NCI-H345 (cell line): ENCODE results near the gene TRAPPC3L.
"Not testable (repeated sequence)": the region's sequence is repeated elsewhere in the genome, so short reads cannot be mapped to it uniquely, and the experiment has no call there.

Experiments
- DNase-seq: peaks from one replicate; lab custom pipeline; 2025; lab: John Stamatoyannopoulos, UW

The TRAPPC3L gene

DNA sequence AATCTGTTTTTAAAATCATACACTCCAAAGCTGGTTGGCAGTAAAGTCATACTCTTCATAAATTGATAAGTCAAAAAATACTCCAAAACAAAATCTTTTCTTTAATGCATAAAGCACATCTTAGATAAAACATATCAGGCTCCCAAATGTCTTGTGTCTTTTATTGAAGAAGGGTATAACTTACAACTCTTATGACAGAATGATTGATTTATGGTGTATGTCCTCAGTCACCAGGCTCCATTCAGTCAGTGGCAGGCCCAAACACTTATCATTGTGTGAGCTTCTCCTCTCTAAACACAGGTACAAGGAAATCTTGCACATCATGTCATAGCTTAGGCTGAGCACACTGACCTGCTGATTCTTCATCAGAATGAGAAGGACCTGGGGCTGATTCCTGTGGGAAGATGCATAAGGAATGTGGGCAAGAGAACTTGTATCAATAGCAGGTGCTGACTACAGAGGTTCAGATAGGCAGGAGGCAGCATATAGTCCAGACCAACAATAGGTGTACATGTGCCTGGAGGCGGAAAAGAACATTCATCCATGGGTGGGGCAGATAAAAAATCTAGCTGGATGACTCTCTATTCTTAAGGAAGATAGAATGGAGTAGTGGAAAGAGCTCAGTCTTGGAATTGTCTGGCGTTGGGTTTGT, 32.1 kb downstream of the TRAPPC3L start:
- no peak for DNase-seq

DNA sequence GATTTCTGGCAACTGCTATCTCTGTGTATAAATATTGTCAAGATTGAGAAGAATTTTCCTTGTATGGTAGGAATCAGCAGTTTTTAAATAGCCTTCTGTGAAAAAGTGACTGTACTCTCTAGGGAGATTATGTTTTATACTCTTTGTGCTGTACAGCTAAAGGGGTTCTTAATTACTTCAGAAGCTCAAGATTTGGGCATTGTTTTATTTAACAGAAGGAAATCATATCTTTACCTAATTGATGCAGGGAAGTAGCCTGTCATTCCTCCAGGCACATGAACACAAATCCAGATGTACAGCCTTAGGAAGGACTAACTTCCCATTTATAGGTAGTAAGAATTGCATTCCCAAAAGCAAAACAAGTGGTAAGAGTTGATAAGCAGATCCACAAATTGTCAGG, 32.8 kb downstream of the TRAPPC3L start:
- no peak for DNase-seq

- no peak for DNase-seq
These were observed 33.3 kb downstream of the TRAPPC3L start for GRCh38 chr6:116512111-116512559.

GRCh38 chr6:116511424-116512110, 33.9 kb downstream of the TRAPPC3L start, which contains the start of gene CALHM5:
CALHM5 (plus strand) TSS chr6:116511639; CDS start chr6:116511697, 58 bp downstream.
- no peak for DNase-seq

DNA sequence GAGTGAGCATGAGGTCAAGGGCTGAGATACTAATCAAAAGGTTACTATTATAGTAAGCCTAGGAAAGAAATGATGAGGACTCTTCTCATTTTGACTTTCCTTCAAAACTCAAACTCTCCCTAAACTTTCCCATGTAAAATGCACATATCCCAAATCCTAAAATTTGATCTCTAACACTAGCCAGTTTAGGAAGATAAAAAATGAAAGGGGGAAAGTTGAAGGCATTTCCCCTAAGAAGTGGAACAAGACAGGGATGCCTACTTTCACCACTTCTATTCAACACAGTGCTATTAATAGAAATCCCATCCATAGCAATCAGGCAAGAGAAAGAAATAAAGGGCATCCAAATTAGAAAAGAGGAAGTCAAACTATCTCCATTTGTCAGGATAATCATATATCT, 37.0 kb downstream of the TRAPPC3L start:
- no peak for DNase-seq

DNA sequence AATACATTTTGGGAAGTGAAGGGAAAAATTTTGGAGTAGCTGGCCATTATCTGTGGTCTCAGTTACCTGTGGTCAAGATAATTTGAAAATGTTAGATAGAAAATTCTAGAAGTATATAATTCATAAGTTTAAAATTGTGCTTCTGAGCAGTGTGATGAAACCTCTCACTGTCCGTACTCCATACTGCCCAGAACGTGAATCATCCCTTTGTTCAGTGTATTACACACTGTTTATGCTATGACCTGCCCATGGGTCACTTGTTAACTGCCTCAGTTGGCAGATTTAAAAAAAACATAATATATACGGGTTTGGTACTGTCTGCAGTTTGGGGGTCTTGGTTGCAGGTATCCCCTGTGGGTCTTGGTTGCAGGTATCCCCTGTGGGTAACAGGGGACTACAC, 38.2 kb downstream of the TRAPPC3L start:
- DNase-seq, result no peak

- DNase-seq, result no peak
These were observed 44.5 kb downstream of the TRAPPC3L start for GRCh38 chr6:116500969-116501433.

DNA sequence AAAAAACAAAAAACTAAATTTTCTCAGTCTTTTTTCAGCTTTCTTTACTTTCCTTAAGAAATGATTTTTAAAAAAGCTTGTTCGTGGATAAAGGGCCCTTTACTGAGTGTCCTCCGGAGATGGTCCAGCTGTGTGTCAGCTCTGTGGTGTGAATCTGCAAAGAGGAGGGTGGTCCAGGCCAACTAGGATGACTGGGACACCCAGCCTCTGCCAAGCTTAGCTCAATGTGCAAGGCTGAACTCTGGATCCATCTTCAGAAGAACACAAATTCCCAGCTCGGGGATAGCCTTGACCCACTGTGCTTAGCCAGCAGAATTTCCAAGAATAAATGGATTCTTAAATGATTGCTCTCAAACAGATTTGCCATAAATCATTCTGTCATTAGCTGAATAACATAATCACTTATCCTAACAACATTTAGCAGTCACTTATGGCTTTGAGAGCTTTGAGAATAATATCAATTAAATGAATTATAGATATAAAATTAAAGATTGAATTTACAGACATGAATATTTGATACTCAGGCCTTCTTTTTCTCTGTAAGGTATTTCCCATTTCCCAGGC, 48.3 kb downstream of the TRAPPC3L start:
- no peak for DNase-seq

DNA sequence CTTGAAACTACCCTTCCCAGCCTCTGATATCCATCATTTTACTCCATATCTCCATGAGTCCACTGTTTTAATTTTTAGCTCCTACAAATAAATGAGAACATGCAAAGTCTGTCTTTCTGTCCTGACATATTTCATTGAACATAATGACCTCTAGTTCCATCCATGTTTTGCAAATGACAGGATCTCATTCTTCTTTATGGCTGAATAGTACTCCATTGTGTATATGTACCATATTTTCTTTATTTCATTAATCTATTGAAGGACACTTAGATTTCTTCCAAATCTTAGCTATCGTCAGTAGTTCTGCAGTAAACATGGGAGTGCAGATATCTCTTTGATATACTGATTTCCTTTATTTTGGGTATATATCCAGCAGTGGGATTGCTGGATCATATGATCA, 50.3 kb downstream of the TRAPPC3L start:
- not testable (repeated sequence) for DNase-seq

DNA sequence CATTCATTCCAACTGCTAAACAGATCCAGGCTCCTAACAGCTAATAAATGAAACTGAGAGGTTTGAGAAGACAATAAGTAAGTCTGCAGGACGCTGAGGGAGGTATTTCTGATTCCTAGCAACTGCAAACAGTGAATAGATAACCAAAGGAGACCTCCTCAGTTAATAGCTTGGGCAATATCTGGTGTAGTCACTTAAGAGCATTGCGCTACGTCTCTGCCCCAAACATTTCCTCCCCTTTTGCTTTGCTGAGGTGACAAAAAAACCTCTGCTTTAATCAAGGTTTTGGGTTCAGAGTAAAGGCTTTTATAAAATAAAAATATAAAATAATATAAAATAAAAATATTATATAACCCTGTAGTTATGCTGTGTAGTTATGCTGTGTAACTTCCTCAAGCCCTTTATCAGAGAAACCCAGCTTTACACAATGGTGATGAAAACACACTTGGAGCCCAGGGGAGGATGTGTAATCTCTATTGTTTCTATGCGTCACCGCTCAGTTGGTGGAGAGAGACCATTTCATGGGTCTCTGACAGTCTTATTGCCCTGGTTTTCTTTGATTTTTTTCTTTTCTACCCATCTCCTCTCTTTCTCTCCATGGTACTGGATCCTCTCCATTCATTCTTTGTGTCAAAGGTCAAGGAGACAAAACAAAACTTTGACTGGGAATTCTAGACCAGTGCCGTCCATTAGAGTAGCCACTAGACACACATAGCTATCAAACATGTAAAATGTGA, 53.0 kb downstream of the TRAPPC3L start:
- no peak for DNase-seq

GRCh38 chr6:116491610-116492330, 53.7 kb downstream of the TRAPPC3L start:
- DNase-seq, result no peak

- DNase-seq, result no peak
These were observed 59.8 kb downstream of the TRAPPC3L start for GRCh38 chr6:116485559-116486184.

- no peak for DNase-seq
These were observed 61.9 kb downstream of the TRAPPC3L start for GRCh38 chr6:116483616-116484015.

- no peak for DNase-seq
These were observed 62.7 kb downstream of the TRAPPC3L start for GRCh38 chr6:116482780-116483179.

- DNase-seq, result no peak
These were observed 69.3 kb downstream of the TRAPPC3L start for GRCh38 chr6:116476002-116476678.

DNA sequence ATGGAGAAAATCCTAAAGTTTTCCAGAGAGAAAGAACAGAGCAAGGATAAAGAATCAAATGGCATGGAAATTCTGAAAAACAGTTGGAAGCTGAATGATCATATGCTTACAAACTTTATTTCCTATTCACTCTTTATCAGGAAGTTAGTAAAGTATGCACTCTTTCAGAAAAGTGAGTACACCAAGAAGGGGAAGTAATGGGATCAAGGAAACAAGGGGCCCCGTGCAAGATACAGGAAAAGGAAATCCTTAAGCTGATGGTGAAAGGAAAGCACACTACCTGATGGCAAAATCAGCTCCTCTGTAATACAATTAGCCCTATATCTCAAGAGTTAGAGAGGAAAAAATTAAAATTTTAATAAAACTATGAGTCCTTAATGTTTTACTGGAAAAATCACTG, 70.3 kb downstream of the TRAPPC3L start:
- no peak for DNase-seq

GRCh38 chr6:116472706-116473105, 72.8 kb downstream of the TRAPPC3L start:
- no peak for DNase-seq

DNA sequence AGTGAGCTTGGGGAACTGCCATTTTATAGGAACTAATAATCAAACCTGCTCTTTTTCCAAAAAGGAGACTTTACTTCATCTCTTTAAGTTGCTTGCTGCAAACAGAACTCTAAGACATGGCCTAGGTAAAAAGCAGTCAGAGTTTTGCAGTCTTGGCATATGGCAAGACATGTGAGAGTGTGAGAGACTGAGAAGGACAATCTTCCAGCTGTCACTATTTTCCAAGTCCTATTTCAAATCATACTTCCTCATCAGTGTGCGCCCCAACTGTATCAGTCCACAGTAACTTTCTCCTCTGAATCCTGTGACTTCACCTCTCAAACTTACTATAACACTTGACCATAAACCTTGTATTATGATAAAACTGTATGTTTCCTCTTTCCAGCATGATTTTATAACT, 74.0 kb downstream of the TRAPPC3L start:
- DNase-seq, result no peak

DNA sequence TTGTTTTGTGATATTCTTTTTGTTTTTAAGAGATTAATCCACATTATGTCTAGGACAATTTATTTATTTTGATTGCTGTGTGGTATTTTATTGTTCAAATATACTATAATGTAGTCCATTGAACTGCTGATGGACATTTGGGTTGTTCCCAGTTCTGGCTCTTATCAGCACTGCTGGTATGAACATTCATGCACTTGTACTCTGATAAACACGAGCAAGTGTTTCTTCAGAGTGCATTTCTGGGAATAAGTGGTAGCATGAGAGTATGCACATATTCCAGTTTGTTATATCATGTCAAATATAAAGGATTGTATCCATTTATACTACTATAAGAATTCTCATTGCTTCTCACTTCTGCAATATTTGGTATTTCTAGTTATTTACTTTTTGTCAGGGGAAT, 77.2 kb downstream of the TRAPPC3L start:
- DNase-seq, result no peak

DNA sequence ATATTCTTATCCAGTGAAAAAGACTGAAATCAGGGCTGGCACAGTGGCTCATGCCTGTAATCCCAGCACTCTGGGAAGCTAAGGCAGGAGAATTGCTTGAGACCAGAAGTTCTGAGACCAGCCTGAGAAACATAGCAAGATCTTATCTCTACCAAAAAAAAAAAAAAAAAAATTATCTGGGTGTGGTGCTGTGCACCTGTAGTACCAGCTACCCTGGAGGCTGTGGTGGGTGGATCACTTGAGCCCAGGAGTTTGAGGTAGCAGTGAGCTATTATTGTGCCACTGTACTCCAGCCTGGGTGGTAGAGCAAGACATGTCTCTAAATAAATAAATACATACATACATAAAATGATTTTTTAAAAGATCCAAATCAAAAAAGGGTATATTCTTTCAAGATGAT, 78.0 kb downstream of the TRAPPC3L start:
- no peak for DNase-seq

GRCh38 chr6:116467096-116467495, 78.4 kb downstream of the TRAPPC3L start:
- no peak for DNase-seq
